Neuronal stem cell (in vitro differentiated cells): Measurements from ENCODE around the gene SRXN1.

Source experiments
- DNase-seq: peaks from one replicate; pipeline ENCODE4 v3.0.0-alpha.2; 2013; ENCODE audit warnings: low spot score
- H2AFZ ChIP-seq: one replicate; pipeline ENCODE4 v1.6.1; 2013; ENCODE audit warnings: mild to moderate bottlenecking, low read length, inconsistent platforms
- H2AK5ac ChIP-seq: 2 replicates; pipeline ENCODE4 v1.6.1; 2013; ENCODE audit warnings: low read depth, mild to moderate bottlenecking, inconsistent platforms, low read length, moderate library complexity, mixed read lengths
- H2BK120ac ChIP-seq: 2 replicates; pipeline ENCODE4 v1.6.1; 2013; ENCODE audit warnings: low read depth, mild to moderate bottlenecking, inconsistent platforms, low read length, moderate library complexity, mixed read lengths
- H2BK12ac ChIP-seq: one replicate; pipeline ENCODE4 v1.6.1; 2013; ENCODE audit warnings: low read length, inconsistent platforms
- H2BK15ac ChIP-seq: 2 replicates; pipeline ENCODE4 v1.6.1; 2013; ENCODE audit warnings: mild to moderate bottlenecking, low read length, inconsistent platforms, mixed read lengths
- H2BK5ac ChIP-seq: one replicate; pipeline ENCODE4 v1.6.1; 2013; ENCODE audit warnings: inconsistent platforms, mild to moderate bottlenecking, low read length, moderate library complexity
- H3K14ac ChIP-seq: one replicate; pipeline ENCODE4 v1.6.1; 2013; ENCODE audit warnings: low read length, inconsistent platforms
- H3K18ac ChIP-seq: 2 replicates; pipeline ENCODE4 v1.6.1; 2013; ENCODE audit warnings: low read length, inconsistent platforms
- H3K23ac ChIP-seq: 2 replicates; pipeline ENCODE4 v1.6.1; 2013; ENCODE audit warnings: low read depth, mild to moderate bottlenecking, mixed read lengths, low read length, inconsistent platforms; ENCODE audit not compliant: poor library complexity
- H3K27ac ChIP-seq: replicated peaks from 3 replicates; pipeline ENCODE4 v1.5.1; 2013; ENCODE audit warnings: low read length, inconsistent platforms
- H3K27me3 ChIP-seq, 3 experiments: 2 replicates each; pipeline ENCODE4 v1.6.1; 2013; ENCODE audit warnings: low read length in 3 of 3, mild to moderate bottlenecking in 2 of 3, inconsistent platforms in 1 of 3, low read depth in 1 of 3, mixed read lengths in 1 of 3, moderate library complexity in 1 of 3; ENCODE audit not compliant: control insufficient read depth in 3 of 3, insufficient read depth in 3 of 3
- H3K36me3 ChIP-seq, 2 donors: replicated peaks in 1 of 2; 2 replicates each; pipeline ENCODE4 v1.6.1; 2013; ENCODE audit warnings: low read length in 2 of 2; ENCODE audit not compliant: control insufficient read depth in 2 of 2, insufficient read depth in 2 of 2
- H3K4ac ChIP-seq: 2 replicates; pipeline ENCODE4 v1.6.1; 2013; ENCODE audit warnings: inconsistent platforms, mild to moderate bottlenecking, low read length, moderate library complexity
- H3K4me1 ChIP-seq, 2 donors: 1 replicate in 1 of 2; 2 replicates in 1 of 2; pipeline ENCODE4 v1.6.1; 2013; ENCODE audit warnings: low read length in 2 of 2, low read depth in 1 of 2; ENCODE audit not compliant: control insufficient read depth in 2 of 2, insufficient read depth in 1 of 2
- H3K4me2 ChIP-seq: one replicate; pipeline ENCODE4 v1.6.1; 2013; ENCODE audit warnings: mild to moderate bottlenecking, low read length, inconsistent platforms; ENCODE audit not compliant: insufficient read depth, poor library complexity, severe bottlenecking
- H3K4me3 ChIP-seq, 2 donors: 2 replicates each; pipeline ENCODE4 v1.5.1; 2013; ENCODE audit warnings: low read length in 2 of 2, mild to moderate bottlenecking in 2 of 2, inconsistent platforms in 1 of 2, moderate library complexity in 1 of 2
- H3K79me1 ChIP-seq: one replicate; pipeline ENCODE4 v1.6.1; 2013; ENCODE audit warnings: low read depth, mild to moderate bottlenecking, inconsistent platforms, low read length, moderate library complexity
- H3K9ac ChIP-seq: one replicate; pipeline ENCODE4 v1.6.1; 2013; ENCODE audit warnings: mild to moderate bottlenecking, low read depth, low read length, inconsistent platforms; ENCODE audit not compliant: poor library complexity
- H3K9me3 ChIP-seq, 2 donors: replicated peaks in 1 of 2; 2 replicates each; pipeline versions ENCODE3 to v1.6.1; 2013; ENCODE audit warnings: low read length in 2 of 2, mild to moderate bottlenecking in 2 of 2, inconsistent platforms in 1 of 2, low read depth in 1 of 2, mixed read lengths in 1 of 2, moderate library complexity in 1 of 2; ENCODE audit not compliant: control insufficient read depth in 2 of 2, insufficient read depth in 1 of 2
- H4K8ac ChIP-seq: one replicate; pipeline ENCODE4 v1.6.1; 2013; ENCODE audit warnings: low read depth, mild to moderate bottlenecking, inconsistent platforms, low read length, moderate library complexity
- H4K91ac ChIP-seq: one replicate; pipeline ENCODE4 v1.6.1; 2013; ENCODE audit warnings: low read length, low read depth, mild to moderate bottlenecking, inconsistent platforms; ENCODE audit not compliant: poor library complexity
- WGBS, 2 donors: extraction: QIAGEN DNeasy Blood & Tissue Kit; methylation state at CpG; one replicate each; pipeline ENCODE4 v1.1.7; 2013; ENCODE audit warnings: missing lambda C conversion rate in 2 of 2, mixed read lengths in 1 of 2; ENCODE audit not compliant: insufficient read length in 2 of 2, insufficient replicate concordance in 1 of 2; ENCODE audit errors: extremely low coverage in 2 of 2; 5-methylcytosine and 5-hydroxymethylcytosine counted together

The SRXN1 gene

DNA sequence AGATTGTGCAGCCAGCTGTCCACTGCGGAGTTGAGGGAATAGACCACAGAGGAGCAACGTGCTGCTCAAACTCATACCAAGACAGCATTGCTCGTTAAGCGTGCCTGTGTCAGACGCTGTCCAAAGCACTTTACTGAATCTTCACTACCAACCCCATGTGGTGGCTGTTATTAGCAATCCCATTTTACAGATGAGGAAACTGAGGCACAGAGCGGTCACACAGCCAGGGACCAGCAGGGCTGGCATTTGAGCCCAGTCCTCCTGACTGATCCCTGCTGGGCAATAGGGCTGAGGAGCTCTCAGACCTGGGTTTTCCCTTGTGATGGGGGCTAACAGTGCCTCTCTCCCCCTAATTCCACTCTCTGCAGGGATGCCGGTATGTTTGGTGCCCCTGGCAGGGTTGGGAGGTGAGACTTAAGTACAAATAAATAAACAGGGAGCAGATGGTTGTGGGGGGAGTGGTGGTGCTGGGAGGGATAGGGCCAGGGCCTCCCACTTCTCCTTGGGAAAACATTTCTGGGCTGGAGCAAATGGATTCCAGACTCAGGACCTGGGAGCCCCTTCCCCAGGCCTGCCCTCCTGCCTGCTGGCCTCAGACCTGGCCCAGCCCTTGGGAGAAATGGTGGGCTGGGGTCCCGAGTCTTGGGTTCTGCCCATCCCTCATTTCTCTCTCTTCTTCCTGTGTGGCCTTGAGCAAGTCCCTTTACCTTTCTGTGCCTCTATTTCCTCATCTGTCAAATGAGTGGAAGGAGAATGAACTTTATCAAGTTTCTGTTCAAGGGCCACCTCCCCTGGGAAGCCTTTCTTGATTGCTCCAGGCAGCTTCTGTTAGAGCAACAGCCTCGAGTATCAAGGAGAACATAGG, 17.7 kb downstream of the SRXN1 start:
- Histone ChIP-seq H3K9ac (no peak overlapping the region), H2BK15ac (no peak overlapping the region), H3K79me1 (no peaks in the 10 kb centered on the region), H3K27ac (no peak overlapping the region), H3K4me1 (peaks cover 0 to 16% of the 10 kb centered on the region in 2 donors), H4K91ac (no peak overlapping the region), H3K4me2 (no peak overlapping the region), H3K18ac (peak overlapping the region; percentile 40), H2AFZ (no peak overlapping the region), H3K23ac (no peak overlapping the region), H3K9me3 (no peaks in the 10 kb centered on the region), H2AK5ac (peak overlapping the region; percentile 0), H2BK5ac (no peak overlapping the region), H2BK12ac (no peak overlapping the region), H3K36me3 (no peaks in the 10 kb centered on the region), H4K8ac (no peak overlapping the region), H3K27me3 (peaks cover 0 to 46% (median 0%) of the 10 kb centered on the region in 3 experiments), H3K4ac (no peak overlapping the region), H3K4me3 (no peak overlapping the region), H3K14ac (no peak overlapping the region), H2BK120ac (no peak overlapping the region)
- WGBS, 2 donors, result no CpG with 5 or more reads among the region's 9 CpGs
- DNase-seq, result no peak

DNA sequence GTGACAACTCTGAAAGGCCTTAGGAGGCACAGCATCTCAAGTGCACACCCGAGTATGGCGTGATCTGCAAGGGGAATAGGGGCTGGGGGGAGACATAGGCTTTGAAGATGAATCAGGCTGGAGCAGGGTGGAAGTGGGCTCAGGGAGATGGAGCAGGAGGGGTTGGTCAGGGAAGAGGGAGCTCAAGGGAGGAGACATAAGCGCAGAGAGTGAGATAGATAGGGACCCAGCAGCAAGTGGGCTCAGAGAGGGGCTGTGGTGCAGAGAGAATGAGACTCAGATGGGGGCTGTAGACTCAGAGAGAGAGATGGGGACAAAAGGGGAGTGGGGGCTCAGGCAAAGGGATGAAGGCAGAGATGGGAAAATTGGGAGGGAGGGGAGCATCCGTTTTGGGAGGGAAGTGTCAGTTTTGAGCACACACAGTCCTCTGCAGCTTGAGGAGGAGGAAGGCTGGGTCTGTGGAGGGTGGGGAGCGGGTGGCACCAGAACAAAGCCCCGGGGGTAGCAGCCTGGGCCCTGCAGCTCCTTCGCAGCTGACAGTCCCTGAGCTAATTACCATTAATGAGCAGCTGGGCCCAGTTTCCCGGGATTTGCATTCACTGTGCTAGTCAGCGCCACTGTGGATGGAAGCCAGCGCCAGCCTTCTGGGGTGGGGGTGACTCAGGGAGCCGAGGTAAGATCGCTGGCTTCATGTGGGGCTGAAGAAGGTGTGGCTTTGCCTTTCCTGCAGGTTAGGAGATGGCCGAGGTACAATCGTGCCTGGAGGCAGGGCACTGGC, 18.7 kb downstream of the SRXN1 start:
- peak overlapping the region; percentile 85 for H3K18ac ChIP-seq
- H2BK5ac ChIP-seq, result no peak overlapping the region
- no CpG with 5 or more reads among the region's 14 CpGs for WGBS, 2 donors

DNA sequence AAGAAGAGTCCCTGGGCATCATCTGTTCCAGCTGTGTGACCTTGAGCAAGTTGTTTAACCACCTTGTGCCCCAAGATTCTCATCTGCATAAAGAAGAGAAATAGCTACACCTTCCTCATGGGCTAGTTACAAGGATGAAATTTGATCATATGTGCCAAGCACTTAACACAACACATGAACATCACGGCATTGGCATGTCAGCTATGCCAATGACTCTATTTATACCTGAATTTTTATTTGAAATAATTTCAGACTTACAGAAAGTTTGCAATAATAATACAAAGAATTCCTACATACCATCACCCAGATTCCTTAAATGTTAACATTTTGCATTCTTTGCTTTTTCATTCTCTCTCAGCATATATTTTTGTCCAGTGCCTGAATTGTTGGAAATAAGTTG, 21.9 kb downstream of the SRXN1 start:
- no peak overlapping the region for H2BK15ac ChIP-seq
- H3K18ac ChIP-seq, result no peak overlapping the region
- no peak overlapping the region for H2AK5ac ChIP-seq
- H2BK5ac ChIP-seq, result no peak overlapping the region
- no peak overlapping the region for H3K4me2 ChIP-seq
- H3K27ac ChIP-seq, result no peak overlapping the region
- no peaks in the 10 kb centered on the region for H3K36me3 ChIP-seq
- H3K23ac ChIP-seq, result no peak overlapping the region
- no peak overlapping the region for H3K14ac ChIP-seq
- DNase-seq, result no peak
- H2AFZ ChIP-seq, result no peak overlapping the region
- no peak overlapping the region for H4K8ac ChIP-seq
- H3K9me3 ChIP-seq, result no peaks in the 10 kb centered on the region
- no peak overlapping the region for H2BK12ac ChIP-seq
- H3K4me3 ChIP-seq, result no peak overlapping the region
- no CpG with 5 or more reads among the region's 1 CpG for WGBS, 2 donors
- H2BK120ac ChIP-seq, result no peak overlapping the region
- no peaks in the 10 kb centered on the region for H3K79me1 ChIP-seq
- no peak overlapping the region for H3K9ac ChIP-seq
- no peak overlapping the region for H3K4ac ChIP-seq
- peaks cover 0 to 16% of the 10 kb centered on the region in 2 donors for H3K4me1 ChIP-seq
- peaks cover 0 to 45% (median 0%) of the 10 kb centered on the region in 3 experiments for H3K27me3 ChIP-seq
- H4K91ac ChIP-seq, result no peak overlapping the region

More for the DNA sequence above, 18.7 kb downstream of the SRXN1 start:
- Histone ChIP-seq H3K27ac (no peak overlapping the region), H3K36me3 (no peaks in the 10 kb centered on the region), H3K4me2 (no peak overlapping the region), H2AK5ac (peak overlapping the region; percentile 72), H3K4me3 (no peak overlapping the region), H3K23ac (no peak overlapping the region), H3K9ac (peak overlapping the region; percentile 61), H3K14ac (no peak overlapping the region), H4K91ac (no peak overlapping the region), H3K79me1 (no peaks in the 10 kb centered on the region), H3K4ac (no peak overlapping the region), H2BK120ac (peak overlapping the region; percentile 2), H2BK15ac (no peak overlapping the region), H2BK12ac (no peak overlapping the region), H3K4me1 (peaks cover 0 to 16% of the 10 kb centered on the region in 2 donors), H3K9me3 (no peaks in the 10 kb centered on the region), H4K8ac (no peak overlapping the region), H3K27me3 (peaks cover 0 to 46% (median 0%) of the 10 kb centered on the region in 3 experiments), H2AFZ (no peak overlapping the region)
- no peak for DNase-seq

DNA sequence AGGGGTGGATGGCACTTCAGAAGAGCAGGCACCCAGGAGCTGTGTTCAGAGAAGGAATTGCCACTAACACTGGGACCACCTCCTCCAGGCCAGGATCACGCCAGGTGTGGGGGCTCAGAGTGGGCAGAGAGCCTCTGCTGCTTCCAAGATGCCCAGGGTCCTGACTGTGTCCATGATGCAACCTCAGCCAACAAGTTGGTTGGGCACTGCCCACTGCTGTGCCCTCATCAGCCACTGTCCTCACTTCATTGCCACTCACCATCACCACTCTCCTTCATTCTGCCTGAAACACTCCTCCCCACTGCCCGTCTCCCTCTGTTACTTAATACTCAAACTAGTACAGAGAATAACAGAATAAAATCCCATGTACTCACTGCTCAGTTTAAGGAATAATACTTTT, 26.4 kb downstream of the SRXN1 start:
- no peak overlapping the region for H2AK5ac ChIP-seq

More for the DNA sequence above, 26.4 kb downstream of the SRXN1 start:
- Histone ChIP-seq H2AFZ (no peak overlapping the region), H3K4me1 (no peaks in the 10 kb centered on the region), H3K36me3 (no peaks in the 10 kb centered on the region), H3K4me2 (no peak overlapping the region), H2BK120ac (no peak overlapping the region), H3K4me3 (no peak overlapping the region), H3K18ac (peak overlapping the region; percentile 68), H2BK5ac (no peak overlapping the region), H3K9me3 (no peaks in the 10 kb centered on the region), H3K27ac (no peak overlapping the region), H3K4ac (no peak overlapping the region), H2BK15ac (no peak overlapping the region), H4K91ac (no peak overlapping the region), H3K27me3 (peaks cover 0 to 25% (median 0%) of the 10 kb centered on the region in 3 experiments), H3K79me1 (no peaks in the 10 kb centered on the region), H2BK12ac (no peak overlapping the region), H4K8ac (no peak overlapping the region), H3K9ac (no peak overlapping the region), H3K14ac (no peak overlapping the region), H3K23ac (peak overlapping the region; percentile 20)
- WGBS, 2 donors, result no CpG with 5 or more reads among the region's 2 CpGs
- DNase-seq, result no peak
